NT2/D1 (cell line): ENCODE measurements around the gene CCDC137.

Experiments
- YY1 ChIP-seq: IDR thresholded peaks from 2 replicates; pipeline ENCODE4 v1.6.1; 2011; ENCODE audit not compliant: insufficient read length, insufficient read depth
- ZNF274 ChIP-seq: IDR thresholded peaks from 2 replicates; pipeline ENCODE4 v1.6.1; 2011; ENCODE audit warnings: mild to moderate bottlenecking, low read depth, low read length

DNA sequence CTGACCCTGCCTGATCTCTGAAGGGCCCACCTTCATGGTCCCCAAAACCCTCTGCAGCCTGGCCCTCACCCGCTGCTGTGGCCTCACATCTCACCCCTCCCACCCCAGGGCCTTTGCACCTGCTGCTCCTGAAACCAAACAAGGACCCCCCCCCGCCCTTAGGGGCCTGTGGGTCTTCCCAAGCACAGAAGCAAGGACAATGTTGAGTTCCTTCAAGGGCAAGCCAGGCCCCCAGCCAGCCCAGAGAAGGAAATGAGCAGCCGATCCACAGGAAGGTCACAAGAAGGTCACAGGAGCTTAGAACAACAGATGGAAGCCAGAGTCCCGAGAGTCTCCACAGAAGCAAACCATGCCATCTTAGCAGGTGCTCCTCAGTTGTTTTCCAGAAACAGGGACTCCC is 9.7 kb upstream of the CCDC137 start:
- TF ChIP-seq YY1 (no peak), ZNF274 (no peak)
